ENCODE results near the gene PDCD1.
A peak's percentile ranks its signal among the peaks of the same experiment; 100 is the strongest.

PDCD1 gene

DNA sequence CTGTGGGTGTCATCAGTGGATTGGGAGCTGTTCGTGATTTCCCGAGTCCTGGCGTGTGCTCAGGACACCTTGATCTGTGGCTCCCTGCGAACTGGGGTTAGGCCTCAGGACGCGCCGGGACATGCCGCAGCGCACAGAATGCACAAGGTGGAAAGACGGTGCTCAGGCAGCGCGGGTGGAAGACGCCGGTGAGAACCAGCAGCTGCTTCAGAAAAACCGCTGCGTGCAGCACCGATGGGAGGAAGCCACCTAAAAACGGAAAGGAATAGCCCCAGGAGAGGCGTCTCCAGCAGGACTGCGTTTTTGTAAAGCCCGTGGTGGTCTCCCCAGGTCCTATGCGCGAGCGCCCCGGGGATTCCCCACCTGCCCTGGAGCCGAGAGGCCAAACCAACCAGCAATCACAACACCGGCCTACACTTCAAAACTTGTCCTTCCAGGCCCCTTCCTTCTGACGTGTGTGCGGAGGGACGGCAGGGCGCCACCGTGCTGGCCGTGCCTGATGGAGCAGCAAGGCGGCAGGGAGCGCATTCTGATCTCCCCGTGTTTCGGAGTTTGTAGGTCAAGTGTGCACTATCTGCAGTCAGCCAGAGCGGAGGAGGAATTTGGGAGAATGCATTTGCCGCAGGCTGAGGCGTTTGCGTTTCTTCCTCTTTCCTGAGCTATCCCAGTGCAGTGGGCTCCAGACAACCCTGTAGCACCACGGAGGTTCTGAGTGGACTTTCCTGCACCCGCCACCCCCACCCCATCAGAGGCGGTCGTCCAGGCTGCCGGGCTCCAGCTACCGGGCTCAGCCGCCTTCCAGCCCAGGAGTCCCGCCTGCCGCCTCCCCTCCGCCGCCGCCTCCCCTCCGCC lies 43.0 kb upstream of the PDCD1 start:
- DNase-seq (ENCODE audit: low read depth in 1 of 2, low spot score in 1 of 2): no peak
- TF ChIP-seq JUND (IDR thresholded peaks at IDR 0.05; ENCODE audit: low read depth): no peak
- in situ Hi-C loops (cut with HindIII; ENCODE audit: low pct_unique_long_range_greater_than_20kb, low sequenced_read_pairs): no loop called here

DNA sequence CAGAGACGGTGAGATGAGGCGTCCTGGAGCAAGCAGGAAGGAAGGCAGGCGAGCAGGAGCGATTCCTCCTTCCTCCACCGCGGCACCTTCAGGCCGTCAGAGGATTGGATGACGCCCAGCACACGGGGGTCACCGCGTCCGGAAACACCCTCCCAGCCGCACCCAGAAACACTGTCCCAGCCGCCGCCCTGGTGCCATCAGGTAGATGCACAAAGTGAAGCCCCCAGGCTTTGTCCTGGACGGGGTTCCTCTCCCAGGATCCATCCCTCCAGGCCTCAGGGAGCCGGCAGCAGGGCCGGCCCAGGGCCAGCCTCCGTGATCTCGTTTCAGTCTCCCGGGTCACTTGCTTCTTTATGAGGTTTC lies 42.3 kb upstream of the PDCD1 start:
- in situ Hi-C loops (cut with HindIII; ENCODE audit: low pct_unique_long_range_greater_than_20kb, low sequenced_read_pairs): no loop called here
- DNase-seq (ENCODE audit: low read depth in 1 of 2, low spot score in 1 of 2): peak in 1 of 2 experiments; percentile 0
- no peak for TF ChIP-seq JUND (IDR thresholded peaks at IDR 0.05; ENCODE audit: low read depth)

DNA sequence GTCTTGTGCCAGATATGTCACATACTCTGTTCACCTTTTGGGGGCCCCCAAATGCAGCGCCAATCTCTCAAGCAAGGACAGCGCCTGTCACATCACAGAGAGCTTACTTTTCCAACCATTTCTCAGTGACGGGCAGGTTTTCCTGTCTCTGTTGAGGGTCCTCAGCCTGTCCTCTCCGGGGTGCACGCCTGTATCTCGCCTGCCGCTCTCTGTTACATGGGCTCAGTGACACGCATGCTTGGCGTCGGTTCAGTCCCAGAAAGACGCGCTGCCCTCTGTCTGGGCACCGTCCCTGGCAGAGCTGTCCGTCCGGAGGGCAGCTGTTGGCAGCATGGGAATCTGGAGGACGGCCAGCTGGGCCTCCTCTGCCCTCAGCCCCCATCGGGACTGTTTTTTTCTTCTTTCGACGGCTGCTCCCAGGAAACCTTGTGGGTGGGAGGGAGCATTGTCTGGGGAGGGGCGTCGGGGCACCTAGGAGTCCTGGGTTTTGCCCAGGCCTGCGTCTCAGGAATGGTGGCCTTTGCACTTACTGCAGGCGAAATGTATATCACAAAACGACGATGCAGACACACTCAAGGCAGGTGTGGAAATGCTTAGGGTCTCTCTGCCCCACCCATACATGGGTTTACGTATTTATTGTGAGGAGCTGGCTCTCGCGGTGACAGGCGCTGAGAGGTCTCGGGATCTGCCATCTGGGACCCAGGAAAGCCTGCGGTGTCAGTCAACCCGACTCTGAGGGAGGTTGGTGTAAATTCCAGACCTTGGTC lies 41.7 kb upstream of the PDCD1 start:
- TF ChIP-seq JUND (IDR thresholded peaks at IDR 0.05; ENCODE audit: low read depth): no peak
- in situ Hi-C loops (cut with HindIII; ENCODE audit: low pct_unique_long_range_greater_than_20kb, low sequenced_read_pairs): no loop called here
- DNase-seq (ENCODE audit: low read depth in 1 of 2, low spot score in 1 of 2): no peak

DNA sequence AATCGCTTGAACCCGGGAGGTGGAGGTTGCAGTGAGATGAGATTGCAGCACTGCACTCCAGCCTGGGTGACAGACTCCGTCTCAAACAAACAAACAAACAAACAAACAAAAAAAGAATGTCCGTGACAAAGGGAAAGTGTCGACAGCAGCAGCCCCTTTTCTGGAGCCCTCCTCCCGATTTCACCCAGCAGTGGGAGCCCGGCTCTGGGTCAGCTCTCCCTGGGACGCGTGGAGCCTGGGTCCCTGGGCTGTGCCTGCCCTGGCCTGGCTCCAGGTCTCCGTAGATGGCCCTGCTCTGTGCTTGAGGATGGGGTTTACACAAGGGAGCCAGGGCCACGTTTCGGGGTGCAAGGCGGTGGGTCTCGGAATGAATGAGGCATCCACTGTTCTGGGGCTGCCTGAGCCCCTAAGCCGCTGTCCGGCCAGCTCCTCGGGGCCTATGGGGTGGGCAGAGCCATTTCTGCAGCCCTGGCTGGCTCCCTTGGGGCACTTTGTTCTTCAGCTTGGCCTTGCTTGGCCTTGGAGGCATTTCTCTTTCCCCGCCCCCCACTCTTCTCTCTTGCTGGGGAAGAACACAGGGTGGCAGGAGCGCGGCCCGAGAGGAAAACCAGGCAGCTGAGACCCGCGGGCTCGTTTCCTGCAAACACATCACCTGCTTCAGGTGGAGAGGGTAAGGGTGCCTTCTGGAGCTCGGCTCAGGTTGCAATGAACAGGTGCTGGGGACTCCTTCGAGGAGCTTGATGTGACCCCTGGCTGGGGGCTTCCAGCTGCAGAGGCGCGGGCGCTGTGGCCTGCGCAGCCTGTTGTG lies 40.0 kb upstream of the PDCD1 start:
- DNase-seq (ENCODE audit: low read depth in 1 of 2, low spot score in 1 of 2): peak in 1 of 2 experiments; percentile 0
- in situ Hi-C loops (cut with HindIII; ENCODE audit: low pct_unique_long_range_greater_than_20kb, low sequenced_read_pairs): no loop called here
- no peak for TF ChIP-seq JUND (IDR thresholded peaks at IDR 0.05; ENCODE audit: low read depth)

DNA sequence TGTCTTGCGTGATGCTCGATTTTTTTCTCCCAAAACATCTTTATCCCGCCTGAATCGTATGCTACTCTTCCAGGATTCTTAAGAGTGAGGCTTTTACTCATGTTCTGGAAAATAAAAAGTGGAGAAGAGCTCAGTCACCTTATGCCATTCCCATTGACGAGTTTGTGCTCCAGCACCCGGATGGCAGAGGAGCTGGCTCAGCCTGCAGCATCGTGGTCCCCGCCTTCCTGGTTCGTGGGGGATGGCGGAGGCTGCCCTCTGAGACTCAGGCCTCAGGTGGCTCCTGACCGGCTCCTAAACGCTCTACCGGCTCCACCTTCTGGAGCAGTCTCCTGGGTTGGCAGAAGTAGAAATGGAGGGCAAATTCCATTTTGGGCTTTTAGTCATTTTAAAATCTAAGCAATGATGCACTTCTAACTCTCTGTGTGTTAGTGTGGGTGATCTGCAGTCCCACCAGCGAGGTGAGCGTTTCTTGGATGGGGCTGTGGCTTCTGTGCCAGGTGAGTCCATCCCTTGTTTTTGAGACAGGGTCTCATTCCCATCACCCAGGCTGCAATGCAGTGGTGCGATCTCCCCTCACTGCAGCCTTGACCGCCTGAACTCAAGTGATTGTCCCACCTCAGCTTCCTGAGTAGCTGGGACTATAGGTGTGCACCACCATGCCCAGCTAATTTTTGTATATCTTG lies 38.7 kb upstream of the PDCD1 start:
- in situ Hi-C loops (cut with HindIII; ENCODE audit: low pct_unique_long_range_greater_than_20kb, low sequenced_read_pairs): no loop called here
- DNase-seq (ENCODE audit: low read depth in 1 of 2, low spot score in 1 of 2): no peak

DNA sequence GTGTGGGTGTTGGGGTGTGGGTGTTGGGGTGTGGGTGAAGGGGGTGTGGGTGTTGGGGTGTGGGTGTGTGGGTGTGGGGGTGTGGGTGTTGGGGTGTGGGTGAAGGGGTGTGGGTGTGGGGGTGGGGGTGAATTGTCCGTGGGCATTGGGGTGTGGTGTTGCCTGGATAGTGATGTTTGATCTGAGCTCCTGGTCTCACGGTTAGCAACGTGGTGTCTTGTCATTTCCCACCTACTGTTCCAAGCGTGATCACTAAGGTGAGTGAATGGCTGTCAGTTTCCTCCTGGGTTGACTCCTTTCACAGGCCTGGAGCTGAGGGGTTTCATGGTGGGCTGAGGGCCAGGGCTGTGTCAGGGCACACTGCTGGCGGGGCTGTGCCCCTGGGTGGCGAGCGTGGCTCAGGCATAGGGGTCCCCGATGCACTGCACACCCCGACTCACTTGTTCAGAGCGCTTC lies 38.1 kb upstream of the PDCD1 start:
- TF ChIP-seq JUND (IDR thresholded peaks at IDR 0.05; ENCODE audit: low read depth): no peak
- in situ Hi-C loops (cut with HindIII; ENCODE audit: low pct_unique_long_range_greater_than_20kb, low sequenced_read_pairs): no loop called here
- DNase-seq (ENCODE audit: low read depth in 1 of 2, low spot score in 1 of 2): no peak

More for the DNA sequence above, 38.7 kb upstream of the PDCD1 start:
- TF ChIP-seq JUND (IDR thresholded peaks at IDR 0.05; ENCODE audit: low read depth): no peak

DNA sequence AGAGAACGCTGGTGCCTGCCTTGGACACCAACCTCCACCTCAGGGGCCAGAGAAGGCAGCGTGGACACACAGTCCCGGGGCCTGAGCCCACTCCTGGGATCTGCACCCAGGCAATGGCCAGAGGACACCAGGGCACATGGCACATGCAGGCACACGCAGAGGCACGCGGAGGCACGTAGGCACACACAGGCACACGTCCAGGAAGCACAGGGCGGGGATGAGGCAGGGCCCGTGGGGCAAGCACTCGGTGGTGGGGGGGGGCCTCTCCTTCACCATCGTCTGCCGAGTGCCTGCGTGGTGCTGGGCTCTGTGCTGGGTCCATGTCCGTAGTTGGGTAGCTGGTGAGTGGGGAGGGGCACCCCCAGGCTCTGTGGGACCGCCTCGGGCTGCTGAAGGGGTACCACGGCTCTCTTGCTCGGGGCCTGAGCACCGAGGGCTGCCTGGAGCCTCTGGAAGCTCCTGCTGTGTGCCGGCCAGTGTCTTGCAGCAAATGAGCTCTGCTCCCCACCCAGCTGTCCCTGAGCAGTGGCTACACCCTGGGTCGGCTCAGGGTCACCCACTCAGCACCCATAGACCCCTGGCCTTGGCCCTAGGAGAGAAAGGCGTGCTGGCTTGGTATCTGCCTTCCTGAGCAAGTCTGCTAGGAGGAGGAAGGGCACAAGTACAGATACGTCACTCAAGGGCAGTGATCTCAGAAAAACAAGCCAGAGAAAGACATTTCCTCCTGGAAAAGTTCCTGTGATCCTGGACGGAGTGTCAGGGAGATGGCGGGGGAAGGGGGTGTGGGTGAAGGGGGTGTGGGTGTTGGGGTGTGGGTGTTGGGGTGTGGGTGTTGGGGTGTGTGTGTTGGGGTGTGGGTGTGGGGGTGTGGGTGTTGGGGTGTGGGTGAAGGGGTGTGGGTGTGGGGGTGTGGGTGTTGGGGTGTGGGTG lies 37.3 kb upstream of the PDCD1 start:
- in situ Hi-C loops (cut with HindIII; ENCODE audit: low pct_unique_long_range_greater_than_20kb, low sequenced_read_pairs): no loop called here
- DNase-seq (ENCODE audit: low read depth in 1 of 2, low spot score in 1 of 2): peak; percentile 10 to 53
- no peak for TF ChIP-seq JUND (IDR thresholded peaks at IDR 0.05; ENCODE audit: low read depth)

DNA sequence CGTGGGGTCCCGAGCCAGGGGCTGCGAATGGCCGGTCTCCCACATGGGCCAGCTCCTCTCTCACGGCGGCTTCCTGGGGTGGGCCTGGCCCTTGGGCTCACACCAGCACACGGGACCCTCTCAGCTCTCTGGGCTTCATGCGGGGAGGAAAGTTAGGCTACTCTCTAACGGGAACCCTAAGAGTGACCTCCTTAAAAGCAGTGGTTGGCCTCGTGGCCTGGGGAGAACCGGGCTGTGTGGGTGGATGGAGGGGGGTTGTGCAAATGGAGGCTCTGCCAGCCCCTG lies 36.7 kb upstream of the PDCD1 start:
- no peak for TF ChIP-seq JUND (IDR thresholded peaks at IDR 0.05; ENCODE audit: low read depth)
- no peak for DNase-seq (ENCODE audit: low read depth in 1 of 2, low spot score in 1 of 2)
- in situ Hi-C loops (cut with HindIII; ENCODE audit: low pct_unique_long_range_greater_than_20kb, low sequenced_read_pairs): no loop called here

DNA sequence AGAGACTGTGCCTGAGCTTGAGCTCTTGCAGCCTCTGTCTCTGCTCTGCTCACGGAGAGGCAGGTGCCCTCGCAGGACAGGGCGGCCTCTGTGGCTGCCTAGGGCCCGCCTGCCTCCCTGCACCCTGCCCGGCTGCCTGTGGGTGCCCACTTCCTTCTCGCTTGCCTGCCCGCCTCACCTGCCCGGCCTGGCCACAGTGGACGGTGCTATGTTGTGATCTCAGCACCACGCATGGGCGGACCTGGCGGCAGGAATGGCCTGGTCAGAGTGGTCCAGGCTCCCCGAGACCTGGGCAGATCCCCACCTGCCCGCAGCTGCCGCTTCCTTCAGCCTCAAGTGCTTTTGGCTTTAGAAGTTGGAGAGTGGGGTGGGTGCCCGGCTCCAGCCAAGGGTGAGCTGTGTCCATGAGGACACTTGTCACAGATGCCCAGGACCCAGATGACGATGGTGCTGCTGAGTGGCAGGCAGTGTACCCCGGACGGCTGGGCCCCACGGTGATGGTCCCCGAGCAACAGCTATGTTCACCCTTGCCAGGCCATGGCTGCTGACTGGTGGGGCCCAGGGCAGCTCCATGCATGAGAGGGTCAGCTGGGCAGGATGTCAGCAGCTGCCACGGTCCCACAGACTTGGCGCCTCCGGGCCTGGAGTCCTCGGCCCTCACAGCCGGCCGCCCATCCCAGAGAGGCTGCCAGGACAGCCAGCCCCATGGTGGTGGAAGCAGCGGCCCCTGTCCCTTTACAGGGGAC lies 36.2 kb upstream of the PDCD1 start:
- in situ Hi-C loops (cut with HindIII; ENCODE audit: low pct_unique_long_range_greater_than_20kb, low sequenced_read_pairs): no loop called here
- peak in 1 of 2 experiments; percentile 1 for DNase-seq (ENCODE audit: low read depth in 1 of 2, low spot score in 1 of 2)

DNA sequence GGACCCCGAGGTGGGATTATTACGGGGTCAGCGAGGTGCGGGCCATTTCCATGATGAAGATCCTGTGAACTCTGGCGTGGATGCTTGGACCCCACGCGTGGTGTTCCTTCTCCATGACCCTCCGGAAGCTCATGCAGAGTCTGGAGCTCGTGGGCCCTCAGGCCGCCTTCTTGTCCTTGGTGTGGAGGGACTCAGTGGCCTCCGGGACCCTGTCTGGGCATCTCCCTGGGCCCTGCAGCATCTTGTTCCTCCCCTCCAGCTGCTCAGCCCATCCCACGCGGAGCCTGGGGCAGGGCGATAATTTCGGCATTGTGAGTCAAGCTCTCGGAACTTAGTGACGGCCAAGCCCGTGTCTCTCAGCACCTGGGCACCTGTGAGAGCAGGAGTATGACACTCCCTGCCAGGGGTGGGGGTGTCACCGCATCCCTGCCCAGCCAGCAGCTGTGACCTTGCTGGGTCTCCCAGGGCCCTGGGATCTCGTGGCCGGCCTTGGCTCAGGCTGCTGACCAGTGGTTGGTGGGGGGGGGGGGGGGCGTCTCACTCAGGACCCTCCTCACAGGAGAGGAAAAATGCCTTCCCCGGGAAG lies 35.5 kb upstream of the PDCD1 start:
- no peak for TF ChIP-seq JUND (IDR thresholded peaks at IDR 0.05; ENCODE audit: low read depth)
- in situ Hi-C loops (cut with HindIII; ENCODE audit: low pct_unique_long_range_greater_than_20kb, low sequenced_read_pairs): no loop called here
- no peak for DNase-seq (ENCODE audit: low read depth in 1 of 2, low spot score in 1 of 2)

More for the DNA sequence above, 36.2 kb upstream of the PDCD1 start:
- no peak for TF ChIP-seq JUND (IDR thresholded peaks at IDR 0.05; ENCODE audit: low read depth)

Data from T47D (cell line).